CD14-positive monocyte (primary cell): Measurements from ENCODE around the gene TMEM88. TPM values are rescaled to one million over a fixed set of nuclear protein-coding genes. Genes with fewer than 3 reads are reported as not detected.

ENCODE experiments used
- DNase-seq, 3 donors: peaks; one replicate each; pipeline ENCODE4 v3.0.0-alpha.2; 2011 to 2022
- H2AFZ ChIP-seq: 2 replicates; pipeline ENCODE4 v1.6.0; 2012; ENCODE audit warnings: mild to moderate bottlenecking, low read depth, low read length, inconsistent platforms; ENCODE audit not compliant: insufficient read depth, poor library complexity, severe bottlenecking
- H3K27ac ChIP-seq, 2 donors: 1 replicate in 1 of 2; 2 replicates in 1 of 2; pipeline ENCODE4 v1.5.1; 2012 to 2013; ENCODE audit warnings: low read length in 2 of 2, control low read depth in 1 of 2, inconsistent platforms in 1 of 2, low read depth in 1 of 2, mild to moderate bottlenecking in 1 of 2
- H3K27me3 ChIP-seq, 2 donors: one replicate each; pipeline versions ENCODE4 v1.6.0 to v1.6.1; 2011 to 2013; ENCODE audit warnings: low read length in 2 of 2; ENCODE audit not compliant: control insufficient read depth in 2 of 2, insufficient read depth in 2 of 2
- H3K36me3 ChIP-seq, 2 donors: replicated peaks in 1 of 2; 1 replicate in 1 of 2; 2 replicates in 1 of 2; pipeline versions ENCODE4 v1.5.1 to v1.6.1; 2012 to 2013; ENCODE audit warnings: low read length in 2 of 2, control low read depth in 1 of 2, inconsistent platforms in 1 of 2, mild to moderate bottlenecking in 1 of 2; ENCODE audit not compliant: insufficient read depth in 2 of 2, control insufficient read depth in 1 of 2
- H3K4me1 ChIP-seq, 2 donors: 1 replicate in 1 of 2; 2 replicates in 1 of 2; pipeline versions ENCODE4 v1.5.1 to v1.6.1; 2012 to 2013; ENCODE audit warnings: low read length in 2 of 2, control low read depth in 1 of 2, inconsistent platforms in 1 of 2, mild to moderate bottlenecking in 1 of 2, moderate library complexity in 1 of 2; ENCODE audit not compliant: insufficient read depth in 2 of 2, control insufficient read depth in 1 of 2
- H3K4me2 ChIP-seq: replicated peaks from 2 replicates; pipeline ENCODE3; 2012; ENCODE audit warnings: low read length, moderate library complexity, mild to moderate bottlenecking; ENCODE audit not compliant: poor library complexity, severe bottlenecking; ENCODE audit errors: extremely low read depth
- H3K4me3 ChIP-seq, 3 experiments: fragments of 200-600 bp in 1 of 3; sonication (generic) in 1 of 3; replicated peaks in 1 of 3; 1 replicate in 2 of 3; 2 replicates in 1 of 3; pipeline ENCODE4 v1.5.1; 2011 to 2013; ENCODE audit warnings: low read length in 3 of 3, mild to moderate bottlenecking in 3 of 3, control low read depth in 2 of 3, low read depth in 2 of 3, inconsistent platforms in 1 of 3, moderate library complexity in 1 of 3
- H3K79me2 ChIP-seq: 2 replicates; pipeline ENCODE4 v1.6.0; 2012; ENCODE audit warnings: mild to moderate bottlenecking, control low read depth, inconsistent platforms, low read length, moderate library complexity; ENCODE audit not compliant: insufficient read depth
- H3K9ac ChIP-seq: 2 replicates; pipeline ENCODE4 v1.6.0; 2017; ENCODE audit warnings: low read length, mild to moderate bottlenecking; ENCODE audit not compliant: insufficient read depth, poor library complexity, severe bottlenecking
- H3K9me3 ChIP-seq, 2 donors: replicated peaks in 1 of 2; 1 replicate in 1 of 2; 2 replicates in 1 of 2; pipeline versions ENCODE4 v1.5.1 to v1.6.1; 2012 to 2013; ENCODE audit warnings: low read length in 2 of 2, control low read depth in 1 of 2; ENCODE audit not compliant: control insufficient read depth in 1 of 2, insufficient read depth in 1 of 2
- H4K20me1 ChIP-seq: 2 replicates; pipeline ENCODE4 v1.6.0; 2012; ENCODE audit warnings: mild to moderate bottlenecking, low read length, control low read depth, moderate library complexity; ENCODE audit not compliant: insufficient read depth
- H3K27ac Mint-ChIP-seq, 7 donors: one replicate each; pipeline ENCODE4 v1.8.0; 2020; ENCODE audit warnings: mild to moderate bottlenecking in 7 of 7, mixed read lengths in 7 of 7, moderate library complexity in 6 of 7, inconsistent platforms in 2 of 7
- H3K27me3 Mint-ChIP-seq, 3 donors: one replicate each; pipeline ENCODE4 v1.8.0; 2021 to 2022; ENCODE audit warnings: low read depth in 3 of 3, mild to moderate bottlenecking in 3 of 3, mixed read lengths in 3 of 3, moderate library complexity in 3 of 3, inconsistent platforms in 1 of 3
- H3K36me3 Mint-ChIP-seq, 2 donors: one replicate each; pipeline ENCODE4 v1.8.0; 2020; ENCODE audit warnings: mixed read lengths in 2 of 2, inconsistent platforms in 1 of 2, mild to moderate bottlenecking in 1 of 2
- H3K4me1 Mint-ChIP-seq: one replicate; pipeline ENCODE4 v1.8.0; 2020; ENCODE audit warnings: mild to moderate bottlenecking, mixed read lengths
- H3K4me3 Mint-ChIP-seq, 2 donors: one replicate each; pipeline ENCODE4 v1.8.0; 2020; ENCODE audit warnings: mild to moderate bottlenecking in 2 of 2, mixed read lengths in 2 of 2, moderate library complexity in 1 of 2
- H3K9me3 Mint-ChIP-seq, 7 donors: one replicate each; pipeline ENCODE4 v1.8.0; 2020 to 2022; ENCODE audit warnings: mixed read lengths in 7 of 7, mild to moderate bottlenecking in 6 of 7, moderate library complexity in 6 of 7, inconsistent platforms in 2 of 7
- WGBS: methylation state at CpG from one replicate; pipeline ENCODE4 v1.1.5; 2013; ENCODE audit warnings: missing lambda C conversion rate; ENCODE audit not compliant: insufficient coverage; 5-methylcytosine and 5-hydroxymethylcytosine counted together
- intact Hi-C, 2 donors: fragments of 100-400 bp; cut with micrococcal nuclease; formaldehyde crosslinking; loops; one replicate each; pipeline versions ENCODE4 v1.15.0 to v1.15.1; 2023
- polyA plus RNA-seq, 3 donors: library from polyadenylated mRNA; depleted of rRNA in 1 of 3; unstranded in 2 of 3; stranded (reverse) in 1 of 3; fragments of 300-500 nt in 2 of 3; fragments of >200 nt in 1 of 3; fragmentation: Illumina TruSeq in 2 of 3; gene quantifications; 1 replicate in 2 of 3; 2 replicates in 1 of 3; pipeline ENCODE4 v1.2.3, GENCODE V29; 2012 to 2021
- TF ChIP-seq, protein P1 (sequence below): fragments of 200-600 bp; IDR thresholded peaks from one replicate; pipeline ENCODE4 v1.8.0; 2022; ENCODE audit warnings: antibody characterized with exemption, mild to moderate bottlenecking

The TMEM88 gene
- polyA plus RNA-seq, 3 donors = 10.2 TPM; not detected in 2

- Histone ChIP-seq H3K4me1 (no peaks in the 10 kb centered on the region), H3K9ac (no peak overlapping the region), H3K27me3 (no peaks in the 10 kb centered on the region), H3K9me3 (no peaks in the 10 kb centered on the region), H3K4me3 (no peak overlapping the region), H3K79me2 (no peaks in the 10 kb centered on the region), H3K4me2 (no peak overlapping the region), H4K20me1 (no peaks in the 10 kb centered on the region), H2AFZ (no peak overlapping the region), H3K27ac (no peak overlapping the region), H3K36me3 (no peaks in the 10 kb centered on the region)
- Mint-ChIP-seq H3K27me3 (peaks cover 5 to 16% (median 13%) of the 10 kb centered on the region in 3 donors), H3K9me3 (no peaks in the 10 kb centered on the region), H3K4me1 (peaks cover 6% of the 10 kb centered on the region), H3K4me3 (no peak overlapping the region), H3K27ac (peak overlapping the region in 1 of 7 donors; percentile 3), H3K36me3 (no peaks in the 10 kb centered on the region)
- TF ChIP-seq, protein P1, sequence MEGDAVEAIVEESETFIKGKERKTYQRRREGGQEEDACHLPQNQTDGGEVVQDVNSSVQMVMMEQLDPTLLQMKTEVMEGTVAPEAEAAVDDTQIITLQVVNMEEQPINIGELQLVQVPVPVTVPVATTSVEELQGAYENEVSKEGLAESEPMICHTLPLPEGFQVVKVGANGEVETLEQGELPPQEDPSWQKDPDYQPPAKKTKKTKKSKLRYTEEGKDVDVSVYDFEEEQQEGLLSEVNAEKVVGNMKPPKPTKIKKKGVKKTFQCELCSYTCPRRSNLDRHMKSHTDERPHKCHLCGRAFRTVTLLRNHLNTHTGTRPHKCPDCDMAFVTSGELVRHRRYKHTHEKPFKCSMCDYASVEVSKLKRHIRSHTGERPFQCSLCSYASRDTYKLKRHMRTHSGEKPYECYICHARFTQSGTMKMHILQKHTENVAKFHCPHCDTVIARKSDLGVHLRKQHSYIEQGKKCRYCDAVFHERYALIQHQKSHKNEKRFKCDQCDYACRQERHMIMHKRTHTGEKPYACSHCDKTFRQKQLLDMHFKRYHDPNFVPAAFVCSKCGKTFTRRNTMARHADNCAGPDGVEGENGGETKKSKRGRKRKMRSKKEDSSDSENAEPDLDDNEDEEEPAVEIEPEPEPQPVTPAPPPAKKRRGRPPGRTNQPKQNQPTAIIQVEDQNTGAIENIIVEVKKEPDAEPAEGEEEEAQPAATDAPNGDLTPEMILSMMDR = peak; percentile 20
- intact Hi-C loops = no loop called here
- 70% methylated on average over 6 of the region's 12 CpGs for WGBS
- peak in 2 of 3 donors; percentile 45 to 58 for DNase-seq
These were observed 29.5 kb upstream of the TMEM88 start for GRCh38 chr17:7825206-7825990.

DNA sequence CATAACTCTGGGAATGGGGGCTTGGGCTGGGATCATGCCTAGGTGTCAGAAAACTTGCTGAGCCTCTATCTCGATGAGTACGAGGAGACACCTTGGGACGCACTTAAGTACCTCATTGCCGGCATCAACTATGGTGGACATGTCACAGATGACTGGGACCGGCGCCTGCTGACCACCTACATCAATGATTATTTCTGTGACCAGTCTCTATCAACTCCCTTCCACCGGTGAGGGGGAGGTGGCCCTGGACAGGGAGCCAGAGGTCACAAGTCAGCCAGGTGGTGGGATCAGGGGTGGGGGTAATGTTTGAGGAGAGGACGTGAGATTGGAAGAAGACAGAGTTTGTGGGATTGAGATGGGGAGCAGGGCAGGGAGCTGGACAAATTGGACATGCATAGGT is 24.2 kb upstream of the TMEM88 start:
- no peaks in the 10 kb centered on the region for H3K79me2 ChIP-seq
- intact Hi-C loops = loop anchor here in 1 of 2 donors (10.0 kb wide), 1 partner anchor 324 kb away; the partner anchor contains the start of gene PER1

More for the DNA sequence above, 24.2 kb upstream of the TMEM88 start:
- peaks cover 0 to 2% (median 0%) of the 10 kb centered on the region in 7 donors for H3K9me3 Mint-ChIP-seq
- 98% methylated on average over 3 of the region's 8 CpGs for WGBS
- Histone ChIP-seq H3K4me3 (no peak overlapping the region), H3K9me3 (no peaks in the 10 kb centered on the region), H3K9ac (no peak overlapping the region), H3K27me3 (no peaks in the 10 kb centered on the region), H3K27ac (no peak overlapping the region), H3K4me2 (no peak overlapping the region), H2AFZ (no peak overlapping the region), H3K36me3 (no peaks in the 10 kb centered on the region), H3K4me1 (peaks cover 14 to 21% of the 10 kb centered on the region in 2 donors), H4K20me1 (no peaks in the 10 kb centered on the region)
- peaks cover 10 to 26% (median 22%) of the 10 kb centered on the region in 3 donors for H3K27me3 Mint-ChIP-seq
- TF ChIP-seq, protein P1 = no peak
- H3K4me3 Mint-ChIP-seq = no peak overlapping the region
- peak overlapping the region in 1 of 7 donors; percentile 57 for H3K27ac Mint-ChIP-seq
- peaks cover 12% of the 10 kb centered on the region for H3K4me1 Mint-ChIP-seq
- no peaks in the 10 kb centered on the region for H3K36me3 Mint-ChIP-seq
- peak in 1 of 3 donors; percentile 2 for DNase-seq
